GM18909 (cell line): ENCODE results near the gene AHSG.

Source experiments
- ATAC-seq: cut with Tn5 transposase; IDR thresholded peaks from one replicate; pipeline ENCODE4 v1.9.1; 2021; ENCODE audit warnings: mild to moderate bottlenecking; ENCODE audit not compliant: unreplicated experiment, poor library complexity

Gene AHSG

GRCh38 chr3:186636536-186636935 is 23.7 kb downstream of the AHSG start:
- ATAC-seq: no peak

GRCh38 chr3:186637686-186638085 is 24.8 kb downstream of the AHSG start:
- no peak for ATAC-seq

GRCh38 chr3:186638259-186638658 is 25.4 kb downstream of the AHSG start:
- no peak for ATAC-seq

GRCh38 chr3:186639778-186640472 is 27.1 kb downstream of the AHSG start, which contains the start of gene FETUB:
Gene FETUB (plus strand): TSS chr3:186640399. CDS start chr3:186640461, 62 bp downstream.
- ATAC-seq: no peak

GRCh38 chr3:186640473-186640818 is 27.6 kb downstream of the AHSG start:
- ATAC-seq: no peak

GRCh38 chr3:186640929-186641328 is 28.1 kb downstream of the AHSG start:
- no peak for ATAC-seq

GRCh38 chr3:186642014-186642413 is 29.2 kb downstream of the AHSG start:
- no peak for ATAC-seq

GRCh38 chr3:186643493-186643892 is 30.6 kb downstream of the AHSG start:
- ATAC-seq: no peak

GRCh38 chr3:186644683-186645082 is 31.8 kb downstream of the AHSG start:
- no peak for ATAC-seq

- ATAC-seq: no peak
Observed at GRCh38 chr3:186646106-186646505, 33.2 kb downstream of the AHSG start.

GRCh38 chr3:186646841-186647240 is 34.0 kb downstream of the AHSG start:
- no peak for ATAC-seq

- ATAC-seq: no peak
Observed at GRCh38 chr3:186648851-186649250, 36.0 kb downstream of the AHSG start.

- no peak for ATAC-seq
Observed at GRCh38 chr3:186651678-186652215, 38.9 kb downstream of the AHSG start.

- ATAC-seq: peak; percentile 96
Observed at GRCh38 chr3:186653080-186653707, 40.3 kb downstream of the AHSG start.

- ATAC-seq: no peak
Observed at GRCh38 chr3:186653984-186654383, 41.1 kb downstream of the AHSG start.

- no peak for ATAC-seq
Observed at GRCh38 chr3:186663361-186664118, 50.7 kb downstream of the AHSG start.

GRCh38 chr3:186664119-186664495 is 51.2 kb downstream of the AHSG start:
- no peak for ATAC-seq

- no peak for ATAC-seq
Observed at GRCh38 chr3:186664506-186664905, 51.6 kb downstream of the AHSG start.

GRCh38 chr3:186665625-186666188 is 52.8 kb downstream of the AHSG start, which contains the start of gene HRG:
Gene HRG (plus strand): TSS chr3:186666014. CDS start chr3:186666032, 18 bp downstream.
- ATAC-seq: no peak

GRCh38 chr3:186668426-186668825 is 55.6 kb downstream of the AHSG start:
- ATAC-seq: no peak
